Muscle layer of duodenum (tissue), 2 donors: Measurements from ENCODE around the gene SHOC1.

ENCODE experiments used
- H3K27ac ChIP-seq: one replicate; pipeline ENCODE4 v1.7.0; 2013; ENCODE audit warnings: mild to moderate bottlenecking, low read length
- H3K27me3 ChIP-seq: one replicate; pipeline ENCODE4 v1.7.0; 2013; ENCODE audit warnings: low read depth, mild to moderate bottlenecking, control low read depth, low read length
- H3K36me3 ChIP-seq, 2 donors: one replicate each; pipeline ENCODE4 v1.7.0; 2013; ENCODE audit warnings: low read length in 2 of 2, control low read depth in 1 of 2, mild to moderate bottlenecking in 1 of 2; ENCODE audit not compliant: insufficient read depth in 2 of 2, control insufficient read depth in 1 of 2
- H3K4me1 ChIP-seq, 2 donors: one replicate each; pipeline ENCODE4 v1.7.0; 2013; ENCODE audit warnings: low read length in 2 of 2, mild to moderate bottlenecking in 2 of 2, control low read depth in 1 of 2, moderate library complexity in 1 of 2; ENCODE audit not compliant: insufficient read depth in 2 of 2, control insufficient read depth in 1 of 2
- H3K4me3 ChIP-seq, 2 donors: one replicate each; pipeline ENCODE4 v1.7.0; 2013; ENCODE audit warnings: low read length in 2 of 2, low read depth in 1 of 2, mild to moderate bottlenecking in 1 of 2
- H3K9me3 ChIP-seq, 2 donors: one replicate each; pipeline ENCODE4 v1.7.0; 2013; ENCODE audit warnings: low read length in 2 of 2, control low read depth in 1 of 2, mild to moderate bottlenecking in 1 of 2; ENCODE audit not compliant: control insufficient read depth in 1 of 2
- donor health status: healthy.

Gene SHOC1

DNA sequence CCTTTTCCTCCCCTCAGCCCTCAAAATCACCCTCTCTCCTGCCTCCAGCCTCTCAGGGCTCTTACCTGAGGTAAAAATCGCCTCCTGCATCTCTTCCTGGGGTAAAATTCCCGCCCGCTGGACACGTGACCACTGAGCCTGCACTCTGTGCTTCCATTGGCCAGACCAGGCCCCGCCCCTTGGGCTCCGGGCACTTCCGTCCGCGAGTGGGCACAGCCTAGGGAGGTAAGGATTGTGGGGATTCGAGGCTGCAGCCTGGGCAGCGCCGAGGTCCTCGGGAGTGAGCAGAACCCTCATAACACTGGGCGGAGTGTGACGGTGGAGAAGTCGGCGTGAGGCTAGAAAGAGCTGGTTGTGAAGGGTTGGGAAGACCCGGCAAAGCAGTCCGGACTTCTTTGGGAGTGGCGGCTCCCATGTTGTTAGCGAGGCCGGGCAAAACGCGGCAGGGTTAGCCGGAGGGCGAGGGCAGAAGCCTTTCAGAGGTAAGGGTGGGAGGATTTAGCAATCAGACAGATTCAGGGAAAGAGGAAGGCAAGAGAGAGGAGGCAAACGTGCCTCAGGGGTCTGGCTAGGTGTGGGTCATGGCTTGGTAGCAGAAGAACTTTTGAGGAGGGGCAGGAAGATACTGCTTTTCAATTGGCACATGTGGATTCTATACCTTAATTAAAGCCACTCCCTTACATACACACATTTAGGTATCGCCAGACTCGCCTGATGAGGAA lies at the start of gene SHOC1:
Gene SHOC1 (minus strand): TSS at position 103 of the 722 bp plus-strand sequence. CDS start 3,519 bp downstream, outside the sequence.
- Histone ChIP-seq H3K27me3 (no peaks in the 10 kb centered on the region), H3K9me3 (no peaks in the 10 kb centered on the region), H3K4me3 (peak within 1 kb of the TSS; percentile 7 to 38), H3K4me1 (no peaks in the 10 kb centered on the region), H3K36me3 (no peaks in the 10 kb centered on the region), H3K27ac (no peak within 1 kb of the TSS)

DNA sequence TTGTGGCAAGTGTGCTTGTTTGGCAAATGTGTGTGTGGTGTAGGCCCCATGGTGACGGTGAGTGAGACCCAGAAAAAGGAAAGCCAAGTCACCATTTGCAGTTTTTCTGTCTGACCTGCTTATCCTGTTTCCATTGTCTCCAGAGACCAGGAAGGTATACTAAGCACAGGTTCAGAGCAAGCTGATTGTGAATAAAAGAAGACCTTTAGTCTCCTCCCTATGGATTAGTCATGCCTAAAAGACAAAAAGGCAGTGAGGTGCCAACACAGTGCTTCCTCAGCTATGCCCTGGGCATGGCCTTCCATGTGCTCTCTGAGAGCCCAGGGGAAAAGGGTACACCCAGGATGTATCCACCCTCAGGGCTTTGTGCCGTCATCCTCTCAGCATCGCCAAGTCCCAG lies 49.2 kb upstream of the SHOC1 start:
- peaks cover 0 to 4% of the 10 kb centered on the region in 2 donors for H3K4me1 ChIP-seq

DNA sequence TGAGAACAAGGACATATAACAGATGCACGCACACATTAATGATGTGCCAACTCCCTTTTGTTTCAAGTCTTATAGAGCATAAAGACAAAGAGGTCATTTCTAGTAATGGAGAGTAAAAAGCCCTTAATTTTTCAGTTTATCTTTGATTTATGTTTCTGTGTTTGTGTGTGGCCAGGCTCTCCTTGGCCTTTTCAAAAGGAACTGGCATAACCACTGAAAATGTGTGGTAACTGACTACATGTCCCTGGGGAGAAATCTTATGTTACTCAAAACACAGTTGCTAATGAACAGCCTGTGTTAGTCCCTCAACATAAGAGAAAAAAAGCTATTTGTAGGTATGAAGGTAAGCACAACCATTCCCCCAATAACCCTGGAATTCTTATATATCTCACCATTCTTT lies 47.6 kb upstream of the SHOC1 start:
- Histone ChIP-seq H3K9me3 (no peaks in the 10 kb centered on the region), H3K4me1 (peaks cover 0 to 4% of the 10 kb centered on the region in 2 donors), H3K36me3 (no peaks in the 10 kb centered on the region), H3K27ac (no peak overlapping the region), H3K4me3 (no peak overlapping the region), H3K27me3 (no peaks in the 10 kb centered on the region)

More for the DNA sequence above, 49.2 kb upstream of the SHOC1 start:
- Histone ChIP-seq H3K4me3 (no peak overlapping the region), H3K27ac (no peak overlapping the region), H3K36me3 (no peaks in the 10 kb centered on the region), H3K27me3 (no peaks in the 10 kb centered on the region), H3K9me3 (no peaks in the 10 kb centered on the region)

DNA sequence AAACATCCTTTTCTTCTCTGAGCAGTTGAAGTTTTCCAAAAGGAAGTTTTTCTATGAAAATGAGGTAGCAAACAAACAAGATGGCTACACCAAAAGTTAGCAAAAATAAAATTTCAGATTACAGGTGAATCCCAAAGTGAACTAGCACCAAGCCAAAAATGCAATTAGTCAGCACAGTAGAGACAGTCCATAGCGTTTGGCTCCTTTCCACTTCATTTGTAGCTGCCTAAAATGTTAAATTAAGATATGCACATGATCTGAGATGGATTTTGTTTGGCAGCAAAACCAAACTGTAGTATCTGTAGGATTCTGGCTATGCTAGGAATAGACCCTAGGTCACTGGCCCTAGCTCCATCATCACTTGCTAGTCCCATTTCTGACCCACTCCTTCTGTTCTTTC lies 45.7 kb upstream of the SHOC1 start:
- no peaks in the 10 kb centered on the region for H3K36me3 ChIP-seq
- H3K27me3 ChIP-seq = no peaks in the 10 kb centered on the region
- H3K4me3 ChIP-seq = no peak overlapping the region
- H3K27ac ChIP-seq = no peak overlapping the region
- peaks cover 0 to 4% of the 10 kb centered on the region in 2 donors for H3K4me1 ChIP-seq
- H3K9me3 ChIP-seq = no peaks in the 10 kb centered on the region

DNA sequence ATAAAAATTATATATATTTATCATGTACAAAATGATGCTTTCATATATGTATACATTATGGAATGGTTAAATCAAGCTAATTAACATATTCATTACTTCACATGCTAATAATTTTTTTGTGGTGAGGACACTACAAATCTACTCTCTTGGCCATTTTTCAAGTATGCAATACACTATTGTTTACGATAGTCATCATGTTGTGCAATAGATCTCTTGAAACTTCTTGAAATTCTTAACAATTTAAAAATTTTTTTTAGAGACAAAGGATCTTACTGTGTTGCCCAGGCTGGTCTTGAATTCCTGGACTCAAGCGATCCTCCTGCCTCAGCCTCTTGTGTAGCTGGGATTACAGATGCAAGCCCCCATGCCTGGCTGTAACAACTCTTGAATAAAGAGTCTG lies 45.2 kb upstream of the SHOC1 start:
- no peaks in the 10 kb centered on the region for H3K9me3 ChIP-seq
- H3K36me3 ChIP-seq = no peaks in the 10 kb centered on the region
- peaks cover 0 to 4% of the 10 kb centered on the region in 2 donors for H3K4me1 ChIP-seq
- H3K27ac ChIP-seq = no peak overlapping the region
- H3K4me3 ChIP-seq = no peak overlapping the region
- no peaks in the 10 kb centered on the region for H3K27me3 ChIP-seq

DNA sequence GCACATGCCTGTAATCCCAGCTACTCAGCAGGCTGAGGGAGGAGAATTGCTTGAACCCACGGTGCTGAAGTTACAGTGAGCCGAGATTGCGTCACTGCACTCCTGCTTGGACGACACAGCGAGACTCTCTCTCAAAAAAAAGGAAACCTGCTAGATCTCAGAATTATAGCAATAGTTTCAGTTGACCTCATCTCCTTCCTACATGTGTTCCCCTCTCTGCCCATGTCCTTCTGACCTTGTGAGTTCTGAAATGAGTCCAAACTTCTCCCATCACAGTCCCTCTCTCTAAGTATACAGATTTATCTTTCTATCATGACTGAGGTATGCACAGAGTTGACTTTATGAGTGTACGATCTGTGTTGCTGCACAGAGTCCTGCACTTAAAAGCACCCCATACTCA lies 44.6 kb upstream of the SHOC1 start:
- Histone ChIP-seq H3K36me3 (no peaks in the 10 kb centered on the region), H3K9me3 (no peaks in the 10 kb centered on the region), H3K4me3 (no peak overlapping the region), H3K27ac (no peak overlapping the region), H3K4me1 (peaks cover 0 to 4% of the 10 kb centered on the region in 2 donors), H3K27me3 (no peaks in the 10 kb centered on the region)

DNA sequence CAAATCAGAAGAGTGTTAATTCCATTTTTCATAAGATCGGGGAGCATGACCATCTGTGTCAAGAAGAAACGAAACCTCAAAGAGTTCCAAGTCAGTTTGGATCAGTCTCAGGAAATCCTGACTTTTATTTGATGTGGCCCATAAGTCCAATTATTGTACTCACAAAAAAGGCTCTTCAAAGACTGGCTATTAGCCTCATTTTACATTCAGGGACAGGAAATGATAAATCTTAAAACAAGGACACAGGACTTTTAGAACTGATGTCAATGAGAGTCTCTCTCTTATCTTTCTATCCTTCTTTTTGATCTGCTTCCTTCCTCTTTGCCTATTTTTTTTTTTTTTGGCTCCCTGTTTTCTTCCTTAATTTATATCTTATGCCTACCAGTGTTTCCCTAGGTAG lies 43.7 kb upstream of the SHOC1 start:
- Histone ChIP-seq H3K36me3 (no peaks in the 10 kb centered on the region), H3K4me3 (no peak overlapping the region), H3K9me3 (no peaks in the 10 kb centered on the region), H3K27me3 (no peaks in the 10 kb centered on the region), H3K27ac (no peak overlapping the region), H3K4me1 (peaks cover 0 to 4% of the 10 kb centered on the region in 2 donors)

DNA sequence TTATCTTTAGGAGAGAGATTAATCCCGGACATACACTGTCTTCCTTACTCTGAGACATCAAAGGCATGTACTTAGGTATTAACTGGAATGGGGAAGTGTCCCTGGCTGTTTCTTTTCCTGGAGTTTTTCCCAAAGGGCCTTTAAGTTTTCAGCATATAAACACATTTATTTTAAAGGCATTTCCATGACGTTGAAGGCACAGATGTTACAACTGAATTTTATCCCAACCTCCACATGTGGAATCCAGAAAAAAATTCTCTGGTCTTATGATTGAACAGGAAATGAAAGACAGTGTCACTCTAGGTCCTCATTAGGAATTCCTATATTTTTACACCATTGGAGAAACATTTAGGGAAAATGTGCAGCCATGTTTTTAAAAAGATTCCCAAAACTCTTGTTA lies 41.6 kb upstream of the SHOC1 start:
- no peaks in the 10 kb centered on the region for H3K36me3 ChIP-seq
- H3K4me1 ChIP-seq = peaks cover 0 to 4% of the 10 kb centered on the region in 2 donors

DNA sequence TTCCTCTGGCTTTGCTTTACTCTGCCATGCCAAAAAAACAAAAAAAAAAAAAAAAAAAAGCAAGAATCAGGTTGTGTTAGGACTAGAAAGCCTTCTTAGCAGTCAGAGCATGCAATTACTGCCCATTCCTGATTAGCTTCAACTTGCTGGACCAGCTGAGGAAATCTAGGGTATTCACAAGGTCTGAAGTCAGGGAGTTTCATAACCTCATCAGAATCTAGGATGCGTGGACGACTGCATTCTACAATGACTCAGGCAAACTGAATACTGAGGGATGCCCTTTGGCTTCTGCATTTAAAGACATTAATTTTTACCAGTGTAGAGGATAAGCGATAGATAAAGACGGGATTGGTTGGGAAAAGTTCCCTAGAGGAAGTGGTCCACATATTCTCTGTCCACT lies 39.2 kb upstream of the SHOC1 start:
- Histone ChIP-seq H3K4me1 (no peaks in the 10 kb centered on the region), H3K4me3 (no peak overlapping the region), H3K27me3 (no peaks in the 10 kb centered on the region), H3K36me3 (no peaks in the 10 kb centered on the region), H3K27ac (no peak overlapping the region), H3K9me3 (no peaks in the 10 kb centered on the region)

More for the DNA sequence above, 41.6 kb upstream of the SHOC1 start:
- no peaks in the 10 kb centered on the region for H3K27me3 ChIP-seq
- H3K4me3 ChIP-seq = no peak overlapping the region
- H3K9me3 ChIP-seq = no peaks in the 10 kb centered on the region
- H3K27ac ChIP-seq = no peak overlapping the region

DNA sequence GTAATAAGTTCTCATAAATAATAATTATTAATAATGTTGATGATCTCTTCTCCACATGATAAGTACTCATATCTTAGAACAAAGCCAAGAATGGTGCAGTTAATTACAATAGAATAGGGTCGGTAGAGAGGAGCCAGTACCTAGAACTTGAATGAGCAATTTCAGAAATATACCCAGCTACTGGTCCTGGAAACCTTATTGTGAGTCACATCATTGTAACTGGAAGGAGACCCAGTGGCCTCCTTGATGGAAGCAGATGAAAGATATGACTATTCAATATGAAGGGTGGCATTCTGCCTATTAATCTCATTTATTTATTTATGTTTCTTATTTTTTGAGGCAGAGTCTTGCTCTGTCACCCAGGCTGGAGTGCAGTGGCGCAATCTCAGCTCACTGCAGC lies 37.7 kb upstream of the SHOC1 start:
- H3K4me1 ChIP-seq = no peaks in the 10 kb centered on the region
- no peaks in the 10 kb centered on the region for H3K9me3 ChIP-seq
- no peaks in the 10 kb centered on the region for H3K36me3 ChIP-seq
- no peak overlapping the region for H3K4me3 ChIP-seq
- no peaks in the 10 kb centered on the region for H3K27me3 ChIP-seq
- no peak overlapping the region for H3K27ac ChIP-seq

DNA sequence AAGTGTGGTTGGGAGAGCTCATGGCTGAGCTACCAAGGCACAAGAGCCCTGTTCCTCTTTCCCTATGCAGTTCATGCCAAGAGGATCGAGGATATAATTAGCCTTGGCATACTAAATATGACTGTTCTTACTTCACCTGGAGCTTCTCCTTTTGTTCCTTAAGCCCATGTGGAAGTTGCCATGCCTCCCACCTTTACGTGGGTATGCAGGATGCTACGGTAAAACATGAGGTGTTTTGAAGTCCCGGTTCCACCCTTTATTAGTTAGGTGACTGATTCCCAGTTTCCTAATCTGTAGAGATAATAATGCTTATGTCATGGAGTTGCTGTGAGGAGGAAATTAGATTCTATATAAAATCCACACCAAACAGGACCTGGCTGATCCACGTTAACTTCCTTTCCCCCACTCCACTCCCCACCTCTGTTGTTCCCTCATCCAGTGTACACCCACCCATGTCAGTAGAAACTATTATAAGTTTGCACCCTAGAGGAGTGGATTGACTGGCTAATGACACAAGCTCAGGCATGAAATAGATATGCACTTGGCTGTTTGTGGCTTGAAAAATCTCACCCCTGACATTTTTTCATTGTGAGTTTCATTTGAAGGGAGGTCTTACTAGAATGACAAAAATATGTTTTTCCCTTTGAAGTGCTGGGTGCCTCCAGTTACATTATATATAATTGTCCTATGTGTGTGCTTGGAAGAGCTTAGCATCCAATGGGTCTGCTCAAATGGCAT lies 36.8 kb upstream of the SHOC1 start:
- Histone ChIP-seq H3K27ac (no peak overlapping the region), H3K4me1 (no peaks in the 10 kb centered on the region), H3K4me3 (no peak overlapping the region), H3K9me3 (no peaks in the 10 kb centered on the region), H3K36me3 (no peaks in the 10 kb centered on the region), H3K27me3 (no peaks in the 10 kb centered on the region)
